Tibial nerve (tissue), 4 donors: ENCODE measurements around the gene FUT8. TPM values are rescaled to one million over a fixed set of nuclear protein-coding genes. Genes with fewer than 3 reads are reported as not detected.

Experiments used
- DNase-seq, 2 donors: peaks; one replicate each; pipeline ENCODE4 v3.0.0-alpha.2; 2019; ENCODE audit warnings: low spot score in 2 of 2
- H3K27ac ChIP-seq, 4 donors: fragments of 200-600 bp; sonication (generic) in 3 of 4; one replicate each; pipeline ENCODE4 v1.5.1; 2017 to 2019; ENCODE audit warnings: mild to moderate bottlenecking in 1 of 4
- H3K27me3 ChIP-seq, 2 donors: fragments of 200-600 bp; sonication (generic) in 1 of 2; one replicate each; pipeline versions ENCODE4 v1.5.1 to v1.6.0; 2017 to 2019
- H3K36me3 ChIP-seq, 3 donors: fragments of 200-600 bp; sonication (generic); one replicate each; pipeline ENCODE4 v1.5.1; 2018 to 2019
- H3K4me1 ChIP-seq, 4 donors: fragments of 200-600 bp; sonication (generic) in 3 of 4; one replicate each; pipeline ENCODE4 v1.5.1; 2017 to 2019
- H3K4me3 ChIP-seq, 4 donors: fragments of 200-600 bp; sonication (generic) in 3 of 4; one replicate each; pipeline ENCODE4 v1.5.1; 2017 to 2019; ENCODE audit warnings: mild to moderate bottlenecking in 1 of 4, moderate library complexity in 1 of 4
- H3K9me3 ChIP-seq, 4 donors: fragments of 200-600 bp; sonication (generic) in 3 of 4; one replicate each; pipeline ENCODE4 v1.5.1; 2017 to 2019
- EP300 ChIP-seq, 2 donors: sonication (generic); formaldehyde crosslinking; IDR thresholded peaks; one replicate each; pipeline ENCODE4 v1.6.1; 2017; ENCODE audit warnings: antibody characterized with exemption in 2 of 2, mild to moderate bottlenecking in 1 of 2
- POLR2A ChIP-seq, 2 donors: fragments of 450-650 bp; IDR thresholded peaks; one replicate each; pipeline ENCODE4 v1.6.1; 2017; ENCODE audit warnings: antibody characterized with exemption in 2 of 2, mild to moderate bottlenecking in 2 of 2, moderate library complexity in 2 of 2
- WGBS, 2 donors: methylation state at CpG; one replicate each; pipeline ENCODE4 v1.1.5; 2018; 5-methylcytosine and 5-hydroxymethylcytosine counted together
- total RNA-seq, 4 donors: library from RNA; depleted of rRNA; stranded (reverse); fragments of >200 nt; gene quantifications; one replicate each; pipeline ENCODE4 v1.1.0, GENCODE V29; 2016
- TF ChIP-seq, protein P1 (sequence below), 5 experiments: fragments of 200-600 bp in 3 of 5; fragments of 450-650 bp in 2 of 5; sonication (generic) in 3 of 5; IDR thresholded peaks; one replicate each; pipeline ENCODE4 v1.5.1; 2016 to 2019; ENCODE audit warnings: antibody characterized with exemption in 5 of 5, mild to moderate bottlenecking in 3 of 5, moderate library complexity in 2 of 5

Gene FUT8
- total RNA-seq, 4 donors from 2014 or later = 69.6 to 114 (median 91.2) TPM

- DNase-seq = no peak
- no peak for TF ChIP-seq EP300 (IDR thresholded peaks at IDR 0.05)
- TF ChIP-seq, protein P1, sequence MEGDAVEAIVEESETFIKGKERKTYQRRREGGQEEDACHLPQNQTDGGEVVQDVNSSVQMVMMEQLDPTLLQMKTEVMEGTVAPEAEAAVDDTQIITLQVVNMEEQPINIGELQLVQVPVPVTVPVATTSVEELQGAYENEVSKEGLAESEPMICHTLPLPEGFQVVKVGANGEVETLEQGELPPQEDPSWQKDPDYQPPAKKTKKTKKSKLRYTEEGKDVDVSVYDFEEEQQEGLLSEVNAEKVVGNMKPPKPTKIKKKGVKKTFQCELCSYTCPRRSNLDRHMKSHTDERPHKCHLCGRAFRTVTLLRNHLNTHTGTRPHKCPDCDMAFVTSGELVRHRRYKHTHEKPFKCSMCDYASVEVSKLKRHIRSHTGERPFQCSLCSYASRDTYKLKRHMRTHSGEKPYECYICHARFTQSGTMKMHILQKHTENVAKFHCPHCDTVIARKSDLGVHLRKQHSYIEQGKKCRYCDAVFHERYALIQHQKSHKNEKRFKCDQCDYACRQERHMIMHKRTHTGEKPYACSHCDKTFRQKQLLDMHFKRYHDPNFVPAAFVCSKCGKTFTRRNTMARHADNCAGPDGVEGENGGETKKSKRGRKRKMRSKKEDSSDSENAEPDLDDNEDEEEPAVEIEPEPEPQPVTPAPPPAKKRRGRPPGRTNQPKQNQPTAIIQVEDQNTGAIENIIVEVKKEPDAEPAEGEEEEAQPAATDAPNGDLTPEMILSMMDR (IDR thresholded peaks at IDR 0.05) = no peak
- no peak for TF ChIP-seq POLR2A (IDR thresholded peaks at IDR 0.05)
- H3K4me3 ChIP-seq = no peak overlapping the region
Observed at GRCh38 chr14:65550779-65551643, 138.5 kb downstream of the FUT8 start.

DNA sequence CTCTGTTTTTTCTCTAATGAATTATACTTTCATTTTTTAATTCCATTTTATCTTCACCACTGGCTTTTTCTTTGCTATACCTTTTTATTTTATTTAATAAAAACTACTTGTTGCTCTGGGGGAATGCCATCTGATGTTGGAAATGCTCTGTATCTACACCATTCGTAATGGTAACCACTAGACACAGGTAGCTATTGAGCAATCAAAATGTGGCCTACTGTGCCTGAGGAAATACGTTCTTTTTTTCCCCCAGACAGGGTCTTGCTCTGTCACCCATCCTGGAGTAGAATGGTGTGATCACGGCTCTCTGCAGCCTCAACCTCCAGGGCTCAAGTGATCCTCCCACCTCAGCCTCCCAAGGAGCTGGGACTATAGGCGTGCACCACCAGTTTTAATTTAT is 140.2 kb downstream of the FUT8 start:
- 89 to 92% methylated on average over 4 of the region's 4 CpGs for WGBS, 2 donors
- Histone ChIP-seq H3K27ac (no peak overlapping the region), H3K4me1 (peaks cover 0 to 6% (median 0%) of the 10 kb centered on the region in 4 donors), H3K36me3 (no peaks in the 10 kb centered on the region), H3K4me3 (no peak overlapping the region), H3K9me3 (no peaks in the 10 kb centered on the region), H3K27me3 (no peaks in the 10 kb centered on the region)
- TF ChIP-seq EP300 (IDR thresholded peaks at IDR 0.05) (no peak), POLR2A (IDR thresholded peaks at IDR 0.05) (no peak)
- no peak for DNase-seq

More at GRCh38 chr14:65550779-65551643, 138.5 kb downstream of the FUT8 start:
- no peaks in the 10 kb centered on the region for H3K9me3 ChIP-seq
- no peak overlapping the region for H3K27ac ChIP-seq
- 75 to 80% methylated on average over 6 of the region's 6 CpGs for WGBS, 2 donors
- peaks cover 0 to 6% (median 0%) of the 10 kb centered on the region in 4 donors for H3K4me1 ChIP-seq
- no peaks in the 10 kb centered on the region for H3K27me3 ChIP-seq
- H3K36me3 ChIP-seq = no peaks in the 10 kb centered on the region

DNA sequence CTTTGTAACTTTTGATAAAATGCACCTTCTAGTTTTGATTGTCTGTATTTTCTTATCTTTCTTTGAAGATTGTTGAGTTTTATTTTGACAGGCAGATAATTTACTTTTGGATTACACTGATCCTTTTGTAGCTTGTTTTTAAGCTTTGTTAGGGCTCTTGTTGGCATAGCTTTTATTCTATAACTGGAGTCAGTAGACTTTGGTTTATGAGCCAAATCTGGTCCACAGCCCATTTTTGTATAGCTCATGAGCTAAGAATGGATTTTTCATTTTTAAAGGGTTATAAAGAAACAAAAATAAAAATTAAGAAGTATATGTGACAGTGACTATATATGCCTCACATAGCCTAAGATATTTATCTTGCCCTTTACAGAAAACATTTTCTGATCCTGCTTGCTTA is 142.3 kb downstream of the FUT8 start:
- Histone ChIP-seq H3K27me3 (no peaks in the 10 kb centered on the region), H3K36me3 (no peaks in the 10 kb centered on the region), H3K27ac (no peak overlapping the region), H3K9me3 (no peaks in the 10 kb centered on the region), H3K4me3 (no peak overlapping the region), H3K4me1 (peaks cover 0 to 6% (median 0%) of the 10 kb centered on the region in 4 donors)
- TF ChIP-seq POLR2A (IDR thresholded peaks at IDR 0.05) (no peak), EP300 (IDR thresholded peaks at IDR 0.05) (no peak)
- TF ChIP-seq, protein P1 (IDR thresholded peaks at IDR 0.05) = no peak
- no peak for DNase-seq

GRCh38 chr14:65555358-65555757 is 142.8 kb downstream of the FUT8 start:
- H3K27ac ChIP-seq = no peak overlapping the region
- H3K4me3 ChIP-seq = no peak overlapping the region
- H3K4me1 ChIP-seq = peaks cover 0 to 9% (median 0%) of the 10 kb centered on the region in 4 donors
- no peaks in the 10 kb centered on the region for H3K9me3 ChIP-seq
- TF ChIP-seq, protein P1 (IDR thresholded peaks at IDR 0.05) = no peak
- TF ChIP-seq POLR2A (IDR thresholded peaks at IDR 0.05) (no peak), EP300 (IDR thresholded peaks at IDR 0.05) (no peak)
- H3K27me3 ChIP-seq = no peaks in the 10 kb centered on the region
- DNase-seq = no peak
- no peaks in the 10 kb centered on the region for H3K36me3 ChIP-seq

- Histone ChIP-seq H3K4me1 (peaks cover 0 to 10% (median 0%) of the 10 kb centered on the region in 4 donors), H3K27me3 (no peaks in the 10 kb centered on the region), H3K27ac (no peak overlapping the region), H3K4me3 (no peak overlapping the region), H3K36me3 (peaks cover 0 to 11% (median 0%) of the 10 kb centered on the region in 3 donors), H3K9me3 (no peaks in the 10 kb centered on the region)
- WGBS, 2 donors = 47 to 56% methylated on average over 2 of the region's 2 CpGs
- no peak for DNase-seq
- no peak for TF ChIP-seq POLR2A (IDR thresholded peaks at IDR 0.05)
- TF ChIP-seq EP300 (IDR thresholded peaks at IDR 0.05) = no peak
- TF ChIP-seq, protein P1 (IDR thresholded peaks at IDR 0.05) = no peak
Observed at GRCh38 chr14:65558363-65558762, 145.8 kb downstream of the FUT8 start.
